Central memory CD4-positive, alpha-beta T cell (primary cell): ENCODE measurements around the gene TCP11L1.
"Not testable (repeated sequence)": the region's sequence is repeated elsewhere in the genome, so short reads cannot be mapped to it uniquely, and the experiment has no call there.

Experiments used
- DNase-seq: peaks from one replicate; pipeline ENCODE4 v3.0.0; 2022

TCP11L1 gene

GRCh38 chr11:33033493-33033892, 5.9 kb upstream of the TCP11L1 start:
- no peak for DNase-seq

GRCh38 chr11:33035011-33035410, 4.4 kb upstream of the TCP11L1 start:
- no peak for DNase-seq

- peak; percentile 55 for DNase-seq
These were observed 875 bp downstream of the TCP11L1 start for GRCh38 chr11:33040033-33040861.

GRCh38 chr11:33040862-33041453, 1.6 kb downstream of the TCP11L1 start:
- DNase-seq: no peak

GRCh38 chr11:33043221-33043830, 4.0 kb downstream of the TCP11L1 start:
- no peak for DNase-seq

- DNase-seq: no peak
These were observed 4.9 kb downstream of the TCP11L1 start for GRCh38 chr11:33044285-33044756.

GRCh38 chr11:33045551-33046255, 6.3 kb downstream of the TCP11L1 start:
- no peak for DNase-seq

- DNase-seq: not testable (repeated sequence)
These were observed 9.3 kb downstream of the TCP11L1 start for GRCh38 chr11:33048701-33049100.

GRCh38 chr11:33049565-33050408, 10.4 kb downstream of the TCP11L1 start:
- DNase-seq: not testable (repeated sequence)

- no peak for DNase-seq
These were observed 12.9 kb downstream of the TCP11L1 start for GRCh38 chr11:33052231-33052630.

- no peak for DNase-seq
These were observed 16.0 kb downstream of the TCP11L1 start for GRCh38 chr11:33055375-33055774.

- DNase-seq: no peak
These were observed 17.9 kb downstream of the TCP11L1 start for GRCh38 chr11:33057284-33057683.

GRCh38 chr11:33059331-33060007, 20.1 kb downstream of the TCP11L1 start:
- DNase-seq: no peak

GRCh38 chr11:33060271-33060670, 20.9 kb downstream of the TCP11L1 start:
- DNase-seq: no peak

GRCh38 chr11:33062137-33062536, 22.8 kb downstream of the TCP11L1 start:
- no peak for DNase-seq

- no peak for DNase-seq
These were observed 24.0 kb downstream of the TCP11L1 start for GRCh38 chr11:33063326-33063881.

GRCh38 chr11:33064033-33064825, 24.9 kb downstream of the TCP11L1 start:
- DNase-seq: no peak

- no peak for DNase-seq
These were observed 25.5 kb downstream of the TCP11L1 start for GRCh38 chr11:33064866-33065265.

- DNase-seq: peak; percentile 65
These were observed 26.2 kb downstream of the TCP11L1 start for GRCh38 chr11:33065445-33066178.

- no peak for DNase-seq
These were observed 27.9 kb downstream of the TCP11L1 start for GRCh38 chr11:33067294-33067693.
